Endothelial cell of hepatic sinusoid (primary cell): Measurements from ENCODE around the gene NBR1.
"Not testable (repeated sequence)": the region's sequence is repeated elsewhere in the genome, so short reads cannot be mapped to it uniquely, and the experiment has no call there.

Source experiments
- in situ Hi-C: cut with HindIII; loops from 2 replicates; pipeline ENCODE4 v1.10.0; 2017; ENCODE audit warnings: low sequenced_read_pairs

NBR1 gene

DNA sequence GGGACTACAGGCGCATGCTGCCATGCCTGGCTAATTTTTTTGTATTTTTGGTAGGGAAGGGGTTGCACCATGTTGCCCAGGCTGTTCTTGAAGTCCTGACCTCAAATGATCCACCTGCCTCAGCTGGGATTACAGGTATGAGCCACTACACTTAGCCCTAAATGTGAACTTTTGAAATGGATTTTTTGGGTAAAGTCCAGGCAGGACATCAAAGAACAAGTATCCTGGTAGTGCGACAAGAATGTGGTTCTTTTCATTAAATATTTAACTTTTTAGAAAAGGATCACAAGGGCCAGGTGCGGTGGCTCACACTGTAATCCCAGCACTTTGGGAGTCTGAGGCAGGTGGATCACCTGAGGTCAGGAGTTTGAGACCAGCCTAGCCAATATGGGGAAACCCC lies 15.3 kb upstream of the NBR1 start:
- in situ Hi-C loops = no loop called here

DNA sequence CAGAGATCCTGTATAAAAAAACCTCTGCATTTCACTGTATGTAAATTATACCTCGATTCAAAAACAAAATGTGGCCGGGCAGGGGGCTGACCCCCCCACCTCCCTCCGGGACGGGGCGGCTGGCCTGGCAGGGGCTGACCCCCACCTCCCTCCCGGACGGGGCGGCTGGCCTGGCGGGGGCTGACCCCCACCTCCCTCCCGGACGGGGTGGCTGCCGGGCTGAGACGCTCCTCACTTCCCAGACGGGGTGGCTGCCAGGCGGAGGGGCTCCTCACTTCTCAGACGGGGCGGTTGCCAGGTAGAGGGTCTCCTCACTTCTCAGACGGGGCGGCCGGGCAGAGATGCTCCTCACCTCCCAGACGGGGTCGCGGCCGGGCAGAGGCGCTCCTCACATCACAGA lies 11.8 kb upstream of the NBR1 start:
- in situ Hi-C loops = not testable (repeated sequence)

DNA sequence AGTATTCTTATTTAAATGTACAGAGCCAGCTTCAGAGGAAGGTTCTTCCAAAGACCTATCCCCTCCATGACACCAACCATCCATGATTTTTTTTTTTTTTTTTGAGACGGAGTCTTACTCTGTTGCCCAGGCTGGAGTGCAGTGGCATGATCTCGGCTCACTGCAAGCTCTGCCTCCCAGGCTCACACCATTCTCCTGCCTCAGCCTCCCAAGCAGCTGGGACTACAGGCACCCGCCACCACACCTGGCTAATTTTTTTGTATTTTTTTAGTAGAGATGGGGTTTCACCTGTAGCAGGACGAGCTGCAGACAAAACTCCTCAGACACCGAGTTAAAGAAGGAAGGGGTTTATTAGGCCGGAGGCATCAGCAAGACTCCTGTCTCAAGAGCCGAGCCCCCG lies 11.1 kb upstream of the NBR1 start:
- in situ Hi-C loops = not testable (repeated sequence)

DNA sequence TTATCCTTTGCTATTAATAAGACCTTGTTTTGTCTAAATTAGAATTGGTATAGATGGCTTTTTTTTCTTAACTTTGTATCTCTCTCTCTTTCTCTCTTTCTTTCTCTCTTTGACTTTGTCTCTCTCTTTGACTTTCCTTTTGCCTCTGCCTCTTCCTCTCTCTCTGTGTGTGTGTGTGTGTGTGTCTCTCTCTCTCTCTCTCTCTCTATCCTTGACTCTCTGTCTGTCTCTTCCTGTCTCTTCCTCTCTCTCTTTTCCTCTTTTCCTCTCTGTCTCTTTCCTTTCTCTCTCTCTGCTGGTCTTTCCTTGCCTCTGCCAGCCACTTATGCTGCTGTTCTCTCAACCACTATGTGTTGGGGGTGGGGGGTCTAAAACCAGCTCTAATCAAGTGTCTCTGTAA lies 5.0 kb upstream of the NBR1 start:
- in situ Hi-C loops = not testable (repeated sequence)

DNA sequence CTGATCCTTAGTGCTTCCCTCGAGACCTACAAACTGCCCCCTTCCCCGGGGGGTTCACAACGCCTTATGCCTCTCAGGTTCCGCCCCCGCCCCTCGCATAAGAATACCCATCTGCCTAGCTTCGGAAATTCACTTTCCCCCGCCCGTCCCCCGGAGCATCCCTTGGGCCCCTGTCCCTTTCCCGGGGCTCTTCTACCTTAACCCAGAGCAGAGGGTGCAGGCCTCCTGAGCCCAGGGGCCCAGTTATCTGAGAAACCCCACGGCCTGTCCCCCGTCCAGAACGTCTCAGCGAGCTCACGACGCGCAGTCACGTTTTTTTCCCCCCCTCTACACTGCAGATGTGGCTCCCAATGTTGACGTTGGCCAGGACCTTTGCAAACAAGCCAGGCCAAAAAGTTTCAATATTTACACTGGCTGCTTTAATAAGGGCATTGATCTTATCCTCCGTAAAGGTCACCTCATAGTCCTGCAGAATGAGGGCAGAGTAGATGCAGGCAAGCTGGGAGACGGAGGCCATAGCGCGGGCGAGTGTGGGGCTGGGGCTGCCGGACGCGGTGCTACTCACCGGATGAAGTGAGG lies 1.4 kb upstream of the NBR1 start:
- in situ Hi-C loops = no loop called here

DNA sequence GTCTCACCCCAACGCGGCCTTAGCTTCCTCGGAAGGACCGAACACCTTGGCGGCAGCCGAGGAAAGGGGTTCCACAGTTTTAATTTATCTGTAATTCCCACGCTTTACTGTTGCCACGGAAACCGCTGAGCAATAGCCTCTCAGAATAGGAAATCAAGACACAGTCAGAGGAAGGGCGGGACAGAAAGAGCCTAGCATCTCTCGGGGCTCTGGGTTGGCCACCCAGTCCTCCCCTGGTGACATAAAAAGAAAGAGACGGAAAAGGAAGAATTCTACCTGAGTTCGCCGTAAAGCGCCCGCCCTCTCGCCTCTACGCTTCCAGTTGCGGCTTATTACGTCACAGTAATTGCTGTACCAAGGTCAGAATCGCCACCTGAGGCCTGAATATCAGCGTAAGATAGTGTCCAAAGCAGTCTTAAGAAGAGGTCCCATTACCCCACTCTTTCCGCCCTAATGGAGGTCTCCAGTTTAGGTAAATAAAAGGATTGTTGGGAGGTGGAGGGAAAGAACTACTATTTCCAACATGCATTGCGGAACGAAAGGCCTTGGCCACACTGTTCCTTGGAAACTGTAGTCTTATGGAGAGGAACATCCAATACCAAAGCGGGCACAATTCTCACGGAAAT lies 761 bp upstream of the NBR1 start:
- in situ Hi-C loops = no loop called here

DNA sequence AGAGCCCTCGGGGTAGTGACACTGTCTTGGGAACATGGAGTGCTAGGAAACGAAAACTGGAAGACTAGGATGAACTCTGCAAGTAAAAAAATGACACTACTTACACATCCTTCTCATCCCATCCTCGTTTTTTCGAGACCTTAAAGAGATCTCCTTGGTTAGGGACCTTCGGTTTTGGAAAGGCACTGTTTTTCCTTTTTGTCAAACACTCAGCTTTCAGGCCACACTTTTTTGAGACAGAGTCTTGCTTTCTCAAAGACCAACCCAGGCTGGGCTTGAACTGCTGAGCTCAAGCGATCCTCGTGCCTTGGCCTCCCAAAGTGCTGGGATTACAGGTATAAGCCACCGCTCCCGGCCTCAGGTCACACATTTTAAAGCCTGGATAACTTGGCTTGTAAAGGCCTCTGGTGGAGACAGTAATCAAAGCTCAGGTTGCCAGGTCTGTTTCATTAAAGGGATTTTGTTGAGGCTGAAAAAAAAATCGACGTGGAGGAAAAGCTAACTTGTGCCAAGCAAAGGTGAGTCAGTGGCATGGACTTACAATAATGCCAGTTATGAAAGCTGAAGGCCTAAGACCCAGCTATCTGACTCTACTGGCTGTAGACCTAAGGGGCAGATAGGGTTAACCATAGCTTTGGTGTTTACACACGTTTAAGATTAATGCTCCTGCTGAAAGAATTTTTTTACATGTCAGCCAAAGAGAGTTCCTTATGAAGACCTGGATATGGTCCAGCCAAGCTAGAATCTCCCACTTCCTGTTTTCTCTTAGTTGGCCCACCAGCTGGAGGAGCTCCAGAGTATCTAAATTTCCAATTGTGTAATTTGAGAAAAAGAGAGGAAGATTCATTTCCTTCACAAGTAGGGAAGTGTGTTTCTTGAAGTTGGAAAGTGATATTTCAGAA lies 823 bp downstream of the NBR1 start:
- in situ Hi-C loops = no loop called here

DNA sequence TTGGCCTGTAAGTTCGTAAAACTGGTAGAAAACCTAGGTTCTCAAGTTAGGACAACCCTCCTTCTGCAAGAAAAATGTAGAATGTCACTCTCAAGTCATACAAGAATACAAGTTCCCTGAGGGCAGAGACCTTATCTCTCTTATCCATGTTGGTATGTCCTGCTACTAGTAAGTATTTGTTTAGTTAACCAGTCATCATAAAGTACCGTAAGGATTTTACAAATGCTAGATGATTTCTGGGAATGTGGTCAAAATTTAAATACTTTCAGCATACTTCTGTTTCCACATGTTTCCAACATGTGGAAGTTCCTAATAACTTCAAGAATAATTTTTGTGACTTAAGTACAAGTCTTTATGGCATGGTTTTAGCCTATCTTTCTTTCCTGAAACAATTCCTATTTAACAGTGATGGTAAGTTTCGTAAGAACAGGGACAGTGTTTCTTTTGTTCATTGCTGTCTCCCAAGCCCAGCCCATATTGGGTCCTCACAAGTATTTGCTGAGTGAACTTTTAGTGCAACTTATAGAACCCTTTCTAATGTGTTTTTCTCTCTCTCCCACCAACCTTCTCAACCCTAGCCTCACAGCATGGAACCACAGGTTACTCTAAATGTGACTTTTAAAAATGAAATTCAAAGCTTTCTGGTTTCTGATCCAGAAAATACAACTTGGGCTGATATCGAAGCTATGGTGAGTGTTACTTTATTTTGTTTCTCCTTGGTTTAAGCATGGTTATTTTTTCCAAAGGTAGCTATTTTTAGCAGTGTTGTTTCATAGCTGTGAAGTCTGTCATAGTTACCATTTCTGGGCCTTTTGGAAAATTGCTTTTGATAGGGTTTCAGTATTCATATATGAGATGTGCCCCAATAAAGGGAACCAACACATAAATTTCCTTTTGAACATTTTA lies 4.5 kb downstream of the NBR1 start:
- in situ Hi-C loops = no loop called here

DNA sequence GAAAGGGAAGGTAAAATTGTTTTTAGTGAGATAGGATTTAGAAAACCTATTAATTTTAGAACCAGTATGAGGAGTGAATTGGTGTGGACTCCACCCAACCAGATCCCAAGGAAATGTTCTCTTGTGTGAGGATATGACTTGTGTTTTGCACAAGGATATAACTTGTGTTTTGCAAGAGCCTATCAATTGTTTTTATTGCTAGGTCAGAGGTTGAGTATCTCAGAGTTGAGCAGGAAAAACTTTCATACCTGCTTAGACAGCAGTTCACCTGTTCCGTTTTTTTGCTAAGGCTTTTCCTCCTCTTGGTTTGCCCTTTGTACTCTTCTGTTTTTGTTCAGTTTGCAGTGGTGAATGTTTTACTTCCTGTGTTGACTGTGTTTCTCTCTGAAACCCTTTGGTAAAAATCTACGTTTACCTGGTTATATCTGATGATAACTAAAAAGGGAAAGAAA lies 5.1 kb downstream of the NBR1 start:
- in situ Hi-C loops = no loop called here

DNA sequence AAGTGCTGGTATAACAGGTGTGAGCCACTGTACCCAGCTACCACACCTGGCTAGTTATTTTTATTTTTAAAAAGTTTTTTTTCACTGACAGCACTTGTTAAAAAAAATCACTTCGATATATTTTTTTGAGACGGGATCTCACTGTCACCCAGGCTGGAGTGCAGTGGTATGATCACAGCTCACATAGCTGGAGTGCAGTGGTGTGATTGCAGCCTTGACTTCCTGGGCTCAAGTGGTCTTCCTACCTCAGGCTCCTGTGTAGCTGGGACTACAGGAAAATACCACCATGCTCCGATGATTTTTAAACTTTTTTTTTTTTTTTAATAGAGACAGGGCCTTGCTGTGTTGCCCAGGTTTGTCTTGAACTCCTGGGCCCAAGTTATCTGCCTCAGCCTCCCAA lies 12.9 kb downstream of the NBR1 start:
- in situ Hi-C loops = no loop called here

DNA sequence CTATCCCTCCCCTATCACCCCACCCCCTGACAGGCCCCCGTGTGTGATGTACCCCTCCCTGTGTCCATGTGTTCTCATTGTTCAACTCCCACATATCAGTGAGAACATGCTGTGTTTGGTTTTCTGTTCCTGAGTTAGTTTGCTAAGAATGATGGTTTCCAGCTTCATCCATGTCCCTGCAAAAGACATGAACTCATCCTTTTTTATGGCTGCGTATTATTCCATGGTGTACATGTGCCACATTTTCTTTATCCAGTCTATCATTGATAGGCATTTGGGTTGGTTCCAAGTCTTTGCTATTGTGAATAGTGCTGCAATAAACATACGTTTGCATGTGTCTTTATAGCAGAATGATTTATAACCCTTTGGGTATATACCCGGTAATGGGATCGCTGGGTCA lies 15.6 kb downstream of the NBR1 start:
- in situ Hi-C loops = not testable (repeated sequence)

DNA sequence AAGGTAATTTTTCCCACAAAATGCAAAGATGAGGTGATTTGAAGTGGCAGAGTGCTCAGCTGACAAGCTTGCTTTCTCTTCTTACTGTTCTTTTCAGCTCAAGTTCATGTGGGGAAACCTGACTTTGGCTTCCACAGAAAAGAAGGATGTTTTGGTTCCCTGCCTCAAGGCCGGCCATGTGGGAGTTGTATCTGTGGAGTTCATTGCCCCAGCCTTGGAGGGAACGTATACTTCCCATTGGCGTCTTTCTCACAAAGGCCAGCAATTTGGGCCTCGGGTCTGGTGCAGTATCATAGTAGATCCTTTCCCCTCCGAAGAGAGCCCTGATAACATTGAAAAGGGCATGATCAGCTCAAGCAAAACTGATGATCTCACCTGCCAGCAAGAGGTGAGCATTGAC lies 22.2 kb downstream of the NBR1 start:
- in situ Hi-C loops = no loop called here

DNA sequence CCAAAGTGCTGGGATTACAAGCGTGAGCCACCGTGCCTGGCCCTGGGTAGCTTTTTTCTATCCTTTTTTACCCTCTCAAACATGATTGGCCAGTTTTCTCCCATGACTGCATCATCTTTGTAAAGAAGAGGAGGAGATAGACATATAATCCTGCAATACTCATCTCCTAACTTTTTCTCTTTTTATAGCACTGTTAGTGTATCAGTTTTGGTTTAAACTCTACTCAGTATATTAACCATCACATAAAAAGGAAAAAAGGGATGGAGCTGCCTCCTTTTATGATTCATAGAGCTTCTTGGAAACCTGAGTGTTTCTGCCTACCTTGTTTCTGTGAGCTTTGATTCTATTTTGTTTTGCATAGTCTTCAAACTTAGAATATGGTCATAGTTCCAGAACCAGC lies 28.6 kb downstream of the NBR1 start:
- in situ Hi-C loops = no loop called here

DNA sequence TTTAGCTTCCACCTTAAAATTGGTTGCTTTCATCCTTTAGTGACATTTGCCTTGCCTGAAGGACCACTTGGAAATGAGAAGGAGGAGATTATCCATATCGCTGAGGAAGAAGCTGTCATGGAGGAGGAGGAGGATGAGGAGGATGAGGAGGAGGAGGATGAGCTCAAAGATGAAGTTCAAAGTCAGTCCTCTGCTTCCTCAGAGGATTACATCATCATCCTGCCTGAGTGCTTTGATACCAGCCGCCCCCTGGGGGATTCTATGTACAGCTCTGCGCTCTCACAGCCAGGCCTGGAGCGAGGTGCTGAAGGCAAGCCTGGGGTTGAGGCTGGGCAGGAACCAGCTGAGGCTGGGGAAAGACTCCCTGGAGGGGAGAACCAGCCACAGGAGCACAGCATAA lies 29.1 kb downstream of the NBR1 start:
- in situ Hi-C loops = no loop called here

DNA sequence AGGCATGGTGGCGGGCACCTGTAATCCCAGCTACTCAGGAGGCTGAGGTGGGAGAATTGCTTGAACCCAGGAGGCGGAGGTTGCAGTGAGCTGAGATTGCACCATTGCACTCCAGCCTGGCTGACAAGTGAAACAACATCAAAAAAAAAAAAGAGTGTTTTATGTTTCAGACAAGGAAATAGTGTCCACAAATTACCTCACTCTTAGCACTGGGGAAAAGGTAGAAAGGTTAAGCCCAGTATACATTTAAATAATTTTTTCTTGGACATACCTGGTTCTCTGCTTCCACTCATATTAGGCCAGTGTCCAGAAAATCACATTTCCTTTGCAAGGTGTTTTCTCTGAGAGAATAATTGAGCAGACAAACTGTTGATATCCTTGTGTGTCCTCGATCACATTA lies 32.0 kb downstream of the NBR1 start:
- in situ Hi-C loops = not testable (repeated sequence)

DNA sequence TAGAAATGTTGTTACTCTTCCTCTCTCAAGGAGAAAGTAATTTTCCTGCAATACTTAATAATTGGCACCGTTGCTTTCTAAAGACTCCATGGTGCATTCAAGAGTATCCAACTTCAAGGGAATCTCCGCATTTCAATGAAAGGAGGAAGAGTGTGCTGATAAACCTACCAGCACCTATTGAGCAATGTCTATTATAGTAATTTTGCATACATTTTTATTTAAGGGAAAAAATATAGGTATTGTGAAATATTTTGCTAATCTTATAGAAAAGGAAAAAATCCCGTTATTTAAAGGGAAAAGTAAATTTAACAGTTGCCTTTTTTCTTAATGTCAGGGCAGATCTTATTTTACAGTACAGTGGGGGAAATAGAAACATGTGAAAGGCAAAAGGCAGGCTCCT lies 39.6 kb downstream of the NBR1 start:
- in situ Hi-C loops = no loop called here

DNA sequence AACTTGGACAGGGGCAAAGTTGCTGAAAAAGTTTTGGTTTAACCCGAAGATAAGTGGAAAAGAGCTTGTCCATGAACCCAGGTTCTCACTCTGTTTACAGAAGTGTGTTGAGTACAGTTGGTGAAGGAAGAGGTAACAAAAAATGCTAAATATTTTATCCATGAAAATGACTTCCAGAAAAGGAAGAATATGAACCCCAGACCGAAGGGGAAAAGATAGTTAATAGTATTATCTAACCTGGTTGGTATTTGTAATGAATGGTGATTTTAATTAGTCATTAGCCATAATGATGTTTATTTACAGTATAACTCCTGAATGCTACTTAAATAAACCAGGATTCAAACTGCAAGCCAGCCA lies 40.1 kb downstream of the NBR1 start:
- in situ Hi-C loops = no loop called here

DNA sequence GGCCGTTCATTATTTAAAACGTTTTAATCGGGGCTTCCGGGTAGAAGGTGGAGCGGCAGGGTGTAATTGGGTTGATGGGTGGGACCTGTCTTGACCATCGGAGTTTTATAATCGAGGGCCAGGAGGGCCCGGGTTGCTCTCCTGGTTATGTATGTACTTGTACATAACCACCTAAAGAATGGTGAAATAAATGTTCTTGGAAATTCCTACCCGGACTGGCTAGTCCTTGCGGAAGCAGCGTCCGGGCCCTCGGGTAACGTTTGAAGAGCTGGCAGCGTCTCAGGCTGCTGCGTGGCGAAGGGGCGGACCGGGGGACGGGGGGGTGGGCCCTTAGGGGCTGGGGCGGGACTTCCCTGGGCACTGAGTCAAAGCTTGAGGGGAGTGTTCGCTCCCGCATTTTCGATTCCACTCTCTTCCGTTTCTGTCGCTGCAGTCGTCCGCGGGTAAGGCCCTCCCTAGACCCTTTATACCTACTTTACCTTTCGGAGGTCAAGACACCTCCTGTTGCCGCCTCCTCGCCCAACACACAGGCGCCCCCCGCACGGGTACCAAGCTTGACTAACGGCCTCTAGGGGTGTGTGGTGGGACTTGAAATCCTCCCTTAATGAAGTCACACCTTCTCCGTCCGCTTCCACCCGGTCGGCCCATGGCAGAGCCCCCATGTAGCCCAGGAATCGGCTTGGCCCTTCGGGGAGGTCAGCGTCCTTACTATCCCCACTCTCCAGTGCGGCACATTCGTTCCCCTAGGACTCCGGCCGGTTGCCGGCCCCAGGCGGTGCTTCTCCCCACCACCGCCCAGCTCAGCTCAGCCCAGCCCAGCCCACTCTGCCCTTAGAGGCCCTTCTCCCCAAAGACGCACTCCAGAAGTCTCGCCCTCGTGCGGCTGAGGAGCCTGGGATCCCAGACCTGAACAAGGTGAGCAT lies 40.7 kb downstream of the NBR1 start, which contains the start of gene TMEM106A:
TSS of gene TMEM106A (plus strand) at position 396 of the 923 bp plus-strand sequence. CDS start 1,167 bp downstream, outside the sequence.
- in situ Hi-C loops = no loop called here

DNA sequence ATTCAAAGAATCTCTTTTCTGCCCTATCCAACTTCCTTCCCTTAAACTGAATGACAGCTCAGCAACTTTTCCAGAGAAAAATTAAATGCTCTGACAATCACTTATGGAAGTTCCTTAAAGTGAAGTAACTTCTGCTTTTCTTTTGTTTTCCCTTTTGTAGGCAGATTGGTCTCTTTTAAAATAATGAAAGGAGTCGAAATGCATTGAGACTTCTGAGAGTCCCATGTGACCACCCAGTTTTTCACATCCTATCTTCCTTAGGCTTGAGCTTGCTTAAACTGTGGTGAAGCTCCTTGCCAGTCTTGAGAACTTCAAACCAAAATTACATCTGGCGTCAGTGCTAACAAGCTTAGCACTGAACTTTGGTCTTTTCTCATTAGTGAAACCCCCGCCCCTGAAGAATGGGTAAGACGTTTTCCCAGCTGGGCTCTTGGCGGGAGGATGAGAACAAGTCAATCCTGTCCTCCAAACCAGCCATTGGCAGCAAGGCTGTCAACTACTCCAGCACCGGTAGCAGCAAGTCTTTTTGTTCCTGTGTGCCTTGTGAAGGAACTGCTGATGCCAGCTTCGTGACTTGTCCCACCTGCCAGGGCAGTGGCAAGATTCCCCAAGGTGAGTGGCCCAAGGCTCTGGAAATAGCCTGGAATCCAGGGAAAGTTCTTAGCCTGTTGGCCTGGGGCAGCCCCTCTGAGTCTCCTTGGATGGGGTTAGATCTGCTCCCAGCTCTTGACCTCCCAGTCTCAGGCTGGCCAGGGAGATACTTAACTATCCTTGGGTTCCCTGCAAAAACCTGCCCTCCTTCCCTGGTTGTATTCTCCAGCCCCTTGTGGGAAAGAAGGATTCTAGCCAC lies 41.9 kb downstream of the NBR1 start:
- in situ Hi-C loops = no loop called here
